Measurements from ENCODE around the gene CSRNP3.

Gene CSRNP3

GRCh38 chr2:165536851-165537499 lies 67.5 kb downstream of the CSRNP3 start:
- TF ChIP-seq CTCF (IDR thresholded peaks at IDR 0.05; ENCODE audit: low read length) (no peak), EZH2 (IDR thresholded peaks at IDR 0.05; ENCODE audit: borderline replicate concordance, low read length) (no peak)
- Histone ChIP-seq H3F3A (ENCODE audit: insufficient read depth, low read length) (no peaks in the 10 kb centered on the region), H3K27ac (ENCODE audit: low read depth, low read length, poor library complexity, severe bottlenecking) (no peak overlapping the region), H3K9me2 (ENCODE audit: low read depth, low read length) (no peaks in the 10 kb centered on the region), H3K79me2 (ENCODE audit: insufficient read depth, low read length) (no peaks in the 10 kb centered on the region), H3K27me3 (ENCODE audit: insufficient read depth, low read length) (no peaks in the 10 kb centered on the region), H3K9ac (ENCODE audit: low read length) (no peak overlapping the region), H3K4me2 (ENCODE audit: low read length) (no peak overlapping the region), H3K4me1 (ENCODE audit: insufficient read depth, low read length, severe bottlenecking) (no peaks in the 10 kb centered on the region), H4K20me1 (ENCODE audit: insufficient read depth, low read length) (no peaks in the 10 kb centered on the region), H2AFZ (ENCODE audit: low read length) (no peak overlapping the region), H3K9me3 (ENCODE audit: low read length) (no peaks in the 10 kb centered on the region), H3K4me3 (ENCODE audit: low read depth, low read length, poor library complexity, severe bottlenecking) (no peak overlapping the region), H3K36me3 (ENCODE audit: insufficient read depth, low read length) (no peaks in the 10 kb centered on the region)

GRCh38 chr2:165539985-165540384 lies 70.5 kb downstream of the CSRNP3 start:
- H4K20me1 ChIP-seq (ENCODE audit: insufficient read depth, low read length) = no peaks in the 10 kb centered on the region

GRCh38 chr2:165544897-165545296 lies 75.4 kb downstream of the CSRNP3 start:
- H3F3A ChIP-seq (ENCODE audit: insufficient read depth, low read length) = no peaks in the 10 kb centered on the region
- H4K20me1 ChIP-seq (ENCODE audit: insufficient read depth, low read length) = no peaks in the 10 kb centered on the region
- no peaks in the 10 kb centered on the region for H3K36me3 ChIP-seq (ENCODE audit: insufficient read depth, low read length)
- H3K9me2 ChIP-seq (ENCODE audit: low read depth, low read length) = no peaks in the 10 kb centered on the region
- no peaks in the 10 kb centered on the region for H3K4me1 ChIP-seq (ENCODE audit: insufficient read depth, low read length, severe bottlenecking)
- H3K9me3 ChIP-seq (ENCODE audit: low read length) = no peaks in the 10 kb centered on the region
- TF ChIP-seq EZH2 (IDR thresholded peaks at IDR 0.05; ENCODE audit: borderline replicate concordance, low read length) (no peak), CTCF (IDR thresholded peaks at IDR 0.05; ENCODE audit: low read length) (no peak)
- H3K79me2 ChIP-seq (ENCODE audit: insufficient read depth, low read length) = no peaks in the 10 kb centered on the region
- H3K4me3 ChIP-seq (ENCODE audit: low read depth, low read length, poor library complexity, severe bottlenecking) = no peak overlapping the region
- H2AFZ ChIP-seq (ENCODE audit: low read length) = no peak overlapping the region
- no peak overlapping the region for H3K27ac ChIP-seq (ENCODE audit: low read depth, low read length, poor library complexity, severe bottlenecking)
- no peak overlapping the region for H3K4me2 ChIP-seq (ENCODE audit: low read length)
- H3K9ac ChIP-seq (ENCODE audit: low read length) = no peak overlapping the region
- H3K27me3 ChIP-seq (ENCODE audit: insufficient read depth, low read length) = no peaks in the 10 kb centered on the region

More at GRCh38 chr2:165539985-165540384, 70.5 kb downstream of the CSRNP3 start:
- H3K4me2 ChIP-seq (ENCODE audit: low read length) = no peak overlapping the region
- no peaks in the 10 kb centered on the region for H3K4me1 ChIP-seq (ENCODE audit: insufficient read depth, low read length, severe bottlenecking)
- H3K9me2 ChIP-seq (ENCODE audit: low read depth, low read length) = no peaks in the 10 kb centered on the region
- H3K36me3 ChIP-seq (ENCODE audit: insufficient read depth, low read length) = no peaks in the 10 kb centered on the region
- H3F3A ChIP-seq (ENCODE audit: insufficient read depth, low read length) = no peaks in the 10 kb centered on the region
- no peaks in the 10 kb centered on the region for H3K27me3 ChIP-seq (ENCODE audit: insufficient read depth, low read length)
- H3K27ac ChIP-seq (ENCODE audit: low read depth, low read length, poor library complexity, severe bottlenecking) = no peak overlapping the region
- TF ChIP-seq CTCF (IDR thresholded peaks at IDR 0.05; ENCODE audit: low read length) (no peak), EZH2 (IDR thresholded peaks at IDR 0.05; ENCODE audit: borderline replicate concordance, low read length) (no peak)
- H3K9ac ChIP-seq (ENCODE audit: low read length) = no peak overlapping the region
- no peaks in the 10 kb centered on the region for H3K9me3 ChIP-seq (ENCODE audit: low read length)
- no peaks in the 10 kb centered on the region for H3K79me2 ChIP-seq (ENCODE audit: insufficient read depth, low read length)
- H3K4me3 ChIP-seq (ENCODE audit: low read depth, low read length, poor library complexity, severe bottlenecking) = no peak overlapping the region
- no peak overlapping the region for H2AFZ ChIP-seq (ENCODE audit: low read length)

Data from OCI-LY1 (cell line).